GM12874 (cell line): ENCODE results near the gene CLTA.

ENCODE experiments used
- TF ChIP-seq, protein P1 (sequence below): IDR thresholded peaks from 2 replicates; pipeline ENCODE4 v1.5.1; 2011; ENCODE audit warnings: low read depth, mild to moderate bottlenecking, control low read depth, low read length, moderate library complexity; ENCODE audit not compliant: insufficient read depth

The CLTA gene

GRCh38 chr9:36145970-36146369 is 44.8 kb upstream of the CLTA start:
- TF ChIP-seq, protein P1, sequence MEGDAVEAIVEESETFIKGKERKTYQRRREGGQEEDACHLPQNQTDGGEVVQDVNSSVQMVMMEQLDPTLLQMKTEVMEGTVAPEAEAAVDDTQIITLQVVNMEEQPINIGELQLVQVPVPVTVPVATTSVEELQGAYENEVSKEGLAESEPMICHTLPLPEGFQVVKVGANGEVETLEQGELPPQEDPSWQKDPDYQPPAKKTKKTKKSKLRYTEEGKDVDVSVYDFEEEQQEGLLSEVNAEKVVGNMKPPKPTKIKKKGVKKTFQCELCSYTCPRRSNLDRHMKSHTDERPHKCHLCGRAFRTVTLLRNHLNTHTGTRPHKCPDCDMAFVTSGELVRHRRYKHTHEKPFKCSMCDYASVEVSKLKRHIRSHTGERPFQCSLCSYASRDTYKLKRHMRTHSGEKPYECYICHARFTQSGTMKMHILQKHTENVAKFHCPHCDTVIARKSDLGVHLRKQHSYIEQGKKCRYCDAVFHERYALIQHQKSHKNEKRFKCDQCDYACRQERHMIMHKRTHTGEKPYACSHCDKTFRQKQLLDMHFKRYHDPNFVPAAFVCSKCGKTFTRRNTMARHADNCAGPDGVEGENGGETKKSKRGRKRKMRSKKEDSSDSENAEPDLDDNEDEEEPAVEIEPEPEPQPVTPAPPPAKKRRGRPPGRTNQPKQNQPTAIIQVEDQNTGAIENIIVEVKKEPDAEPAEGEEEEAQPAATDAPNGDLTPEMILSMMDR, result no peak

- TF ChIP-seq, protein P1, result no peak
These were observed 44.1 kb upstream of the CLTA start for GRCh38 chr9:36146651-36147050.

DNA sequence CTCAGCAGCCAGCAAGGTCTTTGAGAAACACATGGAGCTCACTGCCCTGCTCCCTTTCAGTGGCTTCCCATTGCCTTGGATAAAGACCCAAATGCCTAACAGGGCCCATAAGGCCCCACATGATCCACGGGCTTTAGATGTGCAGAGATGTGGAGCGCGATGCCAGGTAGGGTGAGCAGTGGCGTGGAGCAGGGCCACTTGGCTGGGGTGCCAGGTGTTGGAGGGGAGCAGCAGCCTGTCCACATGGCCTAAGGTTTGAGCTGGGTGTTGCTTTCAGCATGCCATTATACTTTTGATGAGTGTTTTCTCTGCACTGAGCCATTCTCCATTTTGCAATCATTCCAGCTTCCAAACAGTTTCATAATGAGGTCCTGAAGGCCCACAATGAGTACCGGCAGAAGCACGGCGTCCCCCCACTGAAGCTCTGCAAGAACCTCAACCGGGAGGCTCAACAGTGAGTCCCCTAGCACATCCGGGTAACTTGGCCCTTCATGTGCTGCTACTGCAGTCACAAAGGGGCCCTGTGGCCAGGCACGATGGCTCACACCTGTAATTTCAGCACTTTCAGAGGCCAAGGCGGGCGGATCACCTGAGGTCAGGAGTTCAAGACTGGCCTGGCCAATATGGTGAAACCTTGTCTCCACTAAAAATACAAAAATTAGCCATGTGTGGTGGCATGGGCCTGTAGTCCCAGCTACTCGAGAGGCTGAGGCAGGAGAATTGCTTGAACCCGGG is 43.1 kb upstream of the CLTA start:
- TF ChIP-seq, protein P1, result no peak

GRCh38 chr9:36148311-36149051 is 42.2 kb upstream of the CLTA start:
- TF ChIP-seq, protein P1, result no peak

GRCh38 chr9:36149197-36149596 is 41.5 kb upstream of the CLTA start:
- TF ChIP-seq, protein P1, result no peak

- TF ChIP-seq, protein P1, result no peak
These were observed 40.0 kb upstream of the CLTA start for GRCh38 chr9:36150574-36151315.

DNA sequence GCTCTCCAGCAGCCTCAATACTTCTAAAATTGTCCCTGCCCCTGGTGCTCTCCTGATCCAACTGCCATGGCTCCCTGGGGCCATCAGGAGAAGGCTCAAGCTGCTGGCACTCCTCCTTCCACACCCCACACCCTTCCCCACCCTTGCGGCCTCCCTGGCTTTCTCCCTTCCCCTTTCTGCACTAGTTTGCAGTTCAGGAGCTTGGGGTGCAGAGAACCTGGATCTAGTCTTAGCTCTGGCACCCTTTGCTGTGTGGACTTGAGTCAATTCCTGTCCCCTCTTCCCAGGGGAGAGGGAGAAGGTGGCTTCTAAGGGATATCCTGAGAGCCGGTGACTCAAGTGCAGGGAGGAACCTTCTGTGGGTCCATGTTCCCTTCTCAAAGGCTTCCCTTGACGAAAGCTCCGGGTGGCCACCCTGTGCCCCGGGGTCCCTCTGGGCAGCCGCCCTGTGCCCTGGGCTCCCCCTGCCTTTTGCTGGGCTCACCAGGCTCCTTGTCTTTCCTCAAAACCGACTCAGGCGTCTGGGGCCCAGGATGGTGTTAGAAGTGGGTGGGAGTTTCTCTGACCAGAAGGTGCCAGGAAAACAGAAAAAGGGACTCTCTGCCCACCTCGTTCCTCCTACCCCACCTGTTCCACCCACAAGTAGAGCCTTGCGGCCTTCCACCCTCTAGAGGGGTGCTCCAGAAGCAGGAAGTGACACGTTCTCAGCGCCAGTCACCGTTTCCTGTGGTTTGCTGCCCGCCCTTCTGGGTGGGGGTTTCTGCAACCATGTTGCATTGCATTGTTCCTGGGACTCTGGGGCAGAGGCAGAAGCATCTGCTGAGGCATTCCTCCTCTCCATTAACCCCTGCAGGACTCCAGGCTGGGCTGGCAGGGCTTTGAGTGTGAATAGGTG is 39.2 kb upstream of the CLTA start:
- TF ChIP-seq, protein P1, result no peak
